GM12891 (cell line): ENCODE results near the gene PDE10A.

ENCODE experiments used
- DNase-seq: peaks from one replicate; pipeline ENCODE4 v3.0.0; 2011; ENCODE audit warnings: low spot score; ENCODE audit not compliant: insufficient read length
- FAIRE-seq: peaks from 2 replicates; lab custom pipeline; 2011; peaks lifted over from hg19 to GRCh38; lab: Jason Lieb, UNC
- PAX5 ChIP-seq: IDR thresholded peaks from 2 replicates; pipeline ENCODE4 v1.6.1; 2011; ENCODE audit warnings: low read length, moderate library complexity, mild to moderate bottlenecking; ENCODE audit not compliant: insufficient read depth, severe bottlenecking
- POLR2A ChIP-seq: IDR thresholded peaks from 2 replicates; pipeline ENCODE4 v1.6.1; 2011; ENCODE audit warnings: low read depth, low read length, control low read depth
- POLR2AphosphoS5 ChIP-seq: IDR thresholded peaks from 2 replicates; pipeline ENCODE4 v1.6.1; 2011; ENCODE audit warnings: low read depth, low read length, control low read depth
- POU2F2 ChIP-seq: IDR thresholded peaks from 2 replicates; pipeline ENCODE4 v1.6.1; 2011; ENCODE audit warnings: low read depth, mild to moderate bottlenecking, control low read depth, low read length, moderate library complexity
- SPI1 ChIP-seq: IDR thresholded peaks from 2 replicates; pipeline ENCODE4 v1.6.1; 2011; ENCODE audit warnings: low read depth, low read length, control low read depth
- TAF1 ChIP-seq: IDR thresholded peaks from 2 replicates; pipeline ENCODE4 v1.6.1; 2011; ENCODE audit warnings: low read depth, low read length, control low read depth

PDE10A gene

GRCh38 chr6:165580136-165580535, 82.9 kb downstream of the PDE10A start:
- no peak for TF ChIP-seq POLR2A
- TF ChIP-seq TAF1, result no peak
- no peak for TF ChIP-seq POLR2AphosphoS5
- TF ChIP-seq PAX5, result no peak
- TF ChIP-seq POU2F2, result no peak
- TF ChIP-seq SPI1, result no peak
- no peak for DNase-seq
- no peak for FAIRE-seq

GRCh38 chr6:165579151-165579550, 83.9 kb downstream of the PDE10A start:
- FAIRE-seq, result no peak
- no peak for TF ChIP-seq PAX5
- TF ChIP-seq POLR2AphosphoS5, result no peak
- no peak for TF ChIP-seq POLR2A
- no peak for TF ChIP-seq POU2F2
- no peak for TF ChIP-seq TAF1
- TF ChIP-seq SPI1, result no peak

GRCh38 chr6:165577556-165577955, 85.5 kb downstream of the PDE10A start:
- FAIRE-seq, result no peak
- TF ChIP-seq POU2F2 (no peak), SPI1 (no peak)
- no peak for DNase-seq

More at GRCh38 chr6:165579151-165579550, 83.9 kb downstream of the PDE10A start:
- no peak for DNase-seq

GRCh38 chr6:165575158-165575549, 87.9 kb downstream of the PDE10A start:
- TF ChIP-seq POU2F2 (no peak), TAF1 (no peak), POLR2AphosphoS5 (no peak), PAX5 (no peak), SPI1 (no peak), POLR2A (no peak)
- FAIRE-seq, result no peak
- DNase-seq, result no peak

- FAIRE-seq (no peak), DNase-seq (no peak)
- no peak for TF ChIP-seq TAF1
- TF ChIP-seq POLR2A, result no peak
- no peak for TF ChIP-seq POLR2AphosphoS5
- no peak for TF ChIP-seq SPI1
- no peak for TF ChIP-seq PAX5
- no peak for TF ChIP-seq POU2F2
These were observed 88.6 kb downstream of the PDE10A start for GRCh38 chr6:165574220-165575157.

- TF ChIP-seq PAX5, result no peak
- no peak for DNase-seq
- no peak for FAIRE-seq
These were observed 89.4 kb downstream of the PDE10A start for GRCh38 chr6:165573671-165574070.

GRCh38 chr6:165571721-165572132, 91.3 kb downstream of the PDE10A start:
- peak; percentile 89 for FAIRE-seq
- TF ChIP-seq SPI1 (peak; percentile 95), POU2F2 (no peak)
- DNase-seq, result peak; percentile 5

- FAIRE-seq, result no peak
- no peak for TF ChIP-seq SPI1
- no peak for TF ChIP-seq POU2F2
- TF ChIP-seq POLR2AphosphoS5, result no peak
- TF ChIP-seq PAX5, result no peak
- no peak for TF ChIP-seq TAF1
- TF ChIP-seq POLR2A, result no peak
- no peak for DNase-seq
These were observed 91.9 kb downstream of the PDE10A start for GRCh38 chr6:165571068-165571682.

- DNase-seq, result no peak
- TF ChIP-seq POU2F2 (no peak), SPI1 (no peak), POLR2A (no peak), POLR2AphosphoS5 (no peak), PAX5 (no peak), TAF1 (no peak)
- FAIRE-seq, result no peak
These were observed 94.7 kb downstream of the PDE10A start for GRCh38 chr6:165568326-165568725.

GRCh38 chr6:165566088-165566828, 96.8 kb downstream of the PDE10A start:
- DNase-seq, result no peak
- FAIRE-seq, result no peak
- no peak for TF ChIP-seq POU2F2
